ENCODE data around the gene RTL5. TPM values are rescaled to one million over a fixed set of nuclear protein-coding genes. Genes with fewer than 3 reads are reported as not detected.

RTL5 gene
- total RNA-seq, 2 donors from 2014 or later, result 1.5 to 3.0 TPM

DNA sequence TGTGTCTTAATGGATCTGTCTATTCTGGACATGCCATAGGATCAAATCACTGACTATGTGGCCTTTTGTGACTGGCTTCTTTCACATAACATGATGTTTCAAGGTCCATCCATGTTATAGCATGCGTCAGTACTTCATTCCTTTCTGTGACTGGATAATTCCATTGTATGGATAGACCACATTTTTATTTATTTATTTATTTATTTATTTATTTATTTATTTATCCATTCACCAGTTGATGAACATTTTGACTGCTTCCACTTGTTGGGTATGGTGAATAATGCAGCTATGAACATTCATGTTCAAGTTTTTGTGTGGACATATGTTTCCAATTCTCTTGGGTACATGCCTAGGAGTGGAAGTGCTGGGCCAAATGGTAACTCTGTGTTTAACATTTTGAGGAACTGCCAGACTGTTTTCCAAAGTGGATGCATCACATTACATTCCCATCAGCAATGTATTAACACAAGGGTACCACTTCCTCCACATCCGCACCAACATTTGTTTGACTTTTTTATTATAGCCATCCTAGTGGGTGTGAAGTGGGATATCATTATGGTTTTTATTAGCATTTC, 14.0 kb downstream of the RTL5 start:
- no peak for DNase-seq (ENCODE audit: low spot score)
- peaks cover 0 to 16% of the 10 kb centered on the region in 2 donors for H3K4me1 ChIP-seq
- TF ChIP-seq, protein P1, sequence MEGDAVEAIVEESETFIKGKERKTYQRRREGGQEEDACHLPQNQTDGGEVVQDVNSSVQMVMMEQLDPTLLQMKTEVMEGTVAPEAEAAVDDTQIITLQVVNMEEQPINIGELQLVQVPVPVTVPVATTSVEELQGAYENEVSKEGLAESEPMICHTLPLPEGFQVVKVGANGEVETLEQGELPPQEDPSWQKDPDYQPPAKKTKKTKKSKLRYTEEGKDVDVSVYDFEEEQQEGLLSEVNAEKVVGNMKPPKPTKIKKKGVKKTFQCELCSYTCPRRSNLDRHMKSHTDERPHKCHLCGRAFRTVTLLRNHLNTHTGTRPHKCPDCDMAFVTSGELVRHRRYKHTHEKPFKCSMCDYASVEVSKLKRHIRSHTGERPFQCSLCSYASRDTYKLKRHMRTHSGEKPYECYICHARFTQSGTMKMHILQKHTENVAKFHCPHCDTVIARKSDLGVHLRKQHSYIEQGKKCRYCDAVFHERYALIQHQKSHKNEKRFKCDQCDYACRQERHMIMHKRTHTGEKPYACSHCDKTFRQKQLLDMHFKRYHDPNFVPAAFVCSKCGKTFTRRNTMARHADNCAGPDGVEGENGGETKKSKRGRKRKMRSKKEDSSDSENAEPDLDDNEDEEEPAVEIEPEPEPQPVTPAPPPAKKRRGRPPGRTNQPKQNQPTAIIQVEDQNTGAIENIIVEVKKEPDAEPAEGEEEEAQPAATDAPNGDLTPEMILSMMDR (IDR thresholded peaks at IDR 0.05), result no peak

DNA sequence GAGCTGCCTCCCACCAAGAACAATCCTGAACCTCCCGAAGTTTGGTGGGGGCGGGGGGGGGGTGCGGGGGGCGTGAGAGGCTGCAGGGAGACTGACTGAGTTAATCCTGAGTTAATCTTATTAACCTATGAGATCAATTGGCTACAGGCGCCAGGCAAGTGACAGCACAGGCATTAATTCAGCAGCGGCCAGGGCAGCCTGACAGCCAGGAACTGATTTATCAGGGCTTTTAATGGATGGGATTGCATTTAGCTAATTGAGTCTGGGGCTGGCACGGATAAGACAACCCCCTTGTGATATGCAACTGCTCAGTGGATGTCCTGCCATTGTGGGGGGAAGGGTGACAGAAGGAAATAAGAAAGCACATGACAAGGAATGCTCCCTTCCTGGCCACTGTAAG, 16.3 kb downstream of the RTL5 start:
- H3K9me3 ChIP-seq, result no peaks in the 10 kb centered on the region
- no peak for DNase-seq (ENCODE audit: low spot score)
- H3K4me3 ChIP-seq, result no peak overlapping the region
- H3K27me3 ChIP-seq, result no peaks in the 10 kb centered on the region
- H3K36me3 ChIP-seq, result no peaks in the 10 kb centered on the region
- TF ChIP-seq, protein P1 (IDR thresholded peaks at IDR 0.05), result no peak
- H3K27ac ChIP-seq, result no peak overlapping the region
- H3K4me1 ChIP-seq, result peaks cover 0 to 4% of the 10 kb centered on the region in 2 donors

More for the DNA sequence above, 14.0 kb downstream of the RTL5 start:
- no peaks in the 10 kb centered on the region for H3K36me3 ChIP-seq
- no peaks in the 10 kb centered on the region for H3K9me3 ChIP-seq
- no peak overlapping the region for H3K4me3 ChIP-seq
- no peak overlapping the region for H3K27ac ChIP-seq
- H3K27me3 ChIP-seq, result no peaks in the 10 kb centered on the region

DNA sequence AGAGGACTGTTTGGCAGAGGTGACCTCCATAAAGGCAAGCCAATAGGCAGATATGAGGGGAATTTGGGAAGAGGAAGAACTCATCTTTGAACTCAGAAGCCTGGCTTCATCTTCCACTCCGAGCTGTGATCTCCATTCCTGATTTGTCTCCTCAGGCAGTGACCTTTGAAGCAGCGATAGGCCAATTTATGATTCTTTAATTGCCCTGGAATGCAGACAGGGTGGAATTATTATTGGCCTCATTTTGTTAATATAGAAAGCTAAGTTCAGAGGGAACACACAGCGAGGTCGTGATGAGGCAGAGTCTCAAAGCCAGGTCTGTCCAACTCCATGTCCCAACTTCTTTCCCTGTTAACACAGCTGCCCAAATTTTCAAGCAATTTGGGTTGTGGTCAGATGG, 16.9 kb downstream of the RTL5 start:
- Histone ChIP-seq H3K27me3 (no peaks in the 10 kb centered on the region), H3K27ac (no peak overlapping the region)
- TF ChIP-seq, protein P1 (IDR thresholded peaks at IDR 0.05), result no peak

DNA sequence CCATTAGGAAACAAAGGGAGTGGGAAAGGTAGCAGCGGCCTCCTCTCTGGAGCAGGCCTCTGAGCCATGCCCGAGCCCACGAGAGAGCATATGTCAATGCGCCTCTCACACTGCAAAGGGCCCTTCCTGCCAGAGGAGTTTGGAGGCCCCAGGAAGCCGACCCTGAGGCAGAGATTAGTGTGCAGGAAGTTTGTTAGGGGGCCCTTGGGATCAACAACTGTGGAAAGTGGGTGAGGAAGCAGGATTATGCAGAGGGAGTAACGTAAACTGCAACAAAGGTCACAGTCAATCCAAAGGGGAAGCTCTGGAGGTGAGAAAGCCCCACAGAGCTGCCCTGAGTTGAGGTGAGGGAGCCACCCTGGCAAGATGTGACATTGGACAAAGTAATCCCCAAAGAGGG, 17.4 kb downstream of the RTL5 start:
- Histone ChIP-seq H3K9me3 (no peaks in the 10 kb centered on the region), H3K27ac (no peak overlapping the region), H3K36me3 (no peaks in the 10 kb centered on the region), H3K4me1 (peaks cover 0 to 4% of the 10 kb centered on the region in 2 donors), H3K27me3 (no peaks in the 10 kb centered on the region), H3K4me3 (no peak overlapping the region)
- TF ChIP-seq, protein P1 (IDR thresholded peaks at IDR 0.05), result no peak
- no peak for DNase-seq (ENCODE audit: low spot score)

More for the DNA sequence above, 16.9 kb downstream of the RTL5 start:
- no peak overlapping the region for H3K4me3 ChIP-seq
- no peaks in the 10 kb centered on the region for H3K9me3 ChIP-seq
- peaks cover 0 to 4% of the 10 kb centered on the region in 2 donors for H3K4me1 ChIP-seq
- no peaks in the 10 kb centered on the region for H3K36me3 ChIP-seq
- DNase-seq (ENCODE audit: low spot score), result no peak

DNA sequence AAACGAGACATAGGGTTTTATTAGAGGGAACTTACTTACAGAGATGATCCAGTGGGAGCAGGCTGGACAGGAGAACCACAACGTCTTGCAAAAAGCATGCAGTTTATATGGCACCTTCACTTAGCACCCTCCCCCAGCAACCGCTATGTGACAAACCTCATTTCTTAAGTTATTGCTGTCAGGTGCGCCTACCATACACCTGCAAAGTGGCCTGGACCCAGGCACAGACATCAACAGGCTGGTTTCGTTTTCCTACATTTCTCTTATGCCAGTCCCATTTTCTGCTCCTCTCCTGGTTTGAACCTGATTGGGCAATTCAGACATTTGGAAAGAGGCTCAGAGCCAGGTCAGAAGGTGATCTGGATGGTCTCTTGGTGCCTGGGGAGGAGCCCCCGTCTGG, 18.3 kb downstream of the RTL5 start:
- no peak overlapping the region for H3K27ac ChIP-seq
- no peaks in the 10 kb centered on the region for H3K9me3 ChIP-seq
- DNase-seq (ENCODE audit: low spot score), result no peak
- H3K27me3 ChIP-seq, result no peaks in the 10 kb centered on the region
- H3K4me3 ChIP-seq, result no peak overlapping the region
- H3K4me1 ChIP-seq, result peaks cover 0 to 4% of the 10 kb centered on the region in 2 donors
- TF ChIP-seq, protein P1 (IDR thresholded peaks at IDR 0.05), result no peak
- no peaks in the 10 kb centered on the region for H3K36me3 ChIP-seq

Measured in right atrium auricular region (tissue), 2 donors.